ENCODE measurements around the gene DOCK9. TPM values are rescaled to one million over a fixed set of nuclear protein-coding genes. Genes with fewer than 3 reads are reported as not detected.

The DOCK9 gene
- polyA plus RNA-seq, 1 donor (not counting 4 experiments of a cell fraction or from before 2014, with no cell fraction given): 110 TPM

DNA sequence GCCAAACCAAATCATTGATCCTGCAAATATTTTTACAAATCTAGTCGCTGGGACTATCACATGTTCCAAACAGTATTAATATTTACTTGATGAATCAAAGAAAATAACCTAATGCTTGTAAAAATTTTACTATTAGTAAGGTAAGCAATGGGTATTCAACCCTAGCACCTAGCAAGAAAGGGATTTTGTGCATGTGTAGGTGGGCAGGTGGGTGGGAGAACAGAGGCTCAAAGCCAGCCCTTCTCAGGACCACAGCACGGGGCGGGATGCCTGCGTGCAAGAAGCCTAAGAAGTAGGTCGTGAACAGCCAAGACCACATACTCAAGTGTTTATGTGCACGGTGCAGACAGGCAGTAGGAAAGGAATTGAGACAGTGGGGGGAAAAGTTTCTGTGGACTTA lies 26.6 kb downstream of the DOCK9 start:
- no peak overlapping the region for H2AFZ ChIP-seq (ENCODE audit: control insufficient read depth, low read length)
- H3K9me3 ChIP-seq (ENCODE audit: control insufficient read depth, low read depth, low read length): no peaks in the 10 kb centered on the region
- peaks cover 59% of the 10 kb centered on the region for H3K79me2 ChIP-seq (ENCODE audit: control insufficient read depth, insufficient read depth, low read length)
- H3K4me2 ChIP-seq (ENCODE audit: control insufficient read depth, extremely low read depth, insufficient read depth, low read depth, low read length): no peak overlapping the region
- dilution Hi-C loops (cut with MboI; ENCODE audit: extremely low pct_ligation_motif_present, low sequenced_read_pairs): no loop called here
- H3K4me3 ChIP-seq (ENCODE audit: control insufficient read depth in 2 of 3, extremely low read depth in 1 of 3, insufficient read depth in 2 of 3, low read depth in 1 of 3, low read length in 3 of 3): no peak overlapping the region
- no peaks in the 10 kb centered on the region for H3K4me1 ChIP-seq (ENCODE audit: control insufficient read depth, extremely low read depth, insufficient read depth, low read length)
- H3K9me1 ChIP-seq (ENCODE audit: control insufficient read depth, extremely low read depth, insufficient read depth, low read length): peaks cover 2% of the 10 kb centered on the region
- no peaks in the 10 kb centered on the region for H3K27me3 ChIP-seq (ENCODE audit: control insufficient read depth, extremely low read depth, insufficient read depth, low read length)
- H3K9ac ChIP-seq (ENCODE audit: control insufficient read depth, extremely low read depth, insufficient read depth, low read length): no peak overlapping the region
- DNase-seq (ENCODE audit: low read depth, low spot score): no peak
- H3K36me3 ChIP-seq (ENCODE audit: control insufficient read depth in 2 of 2, extremely low read depth in 1 of 2, insufficient read depth in 2 of 2, low read length in 2 of 2): peaks cover 8 to 14% of the 10 kb centered on the region in 2 experiments
- FAIRE-seq: no peak
- H3K27ac ChIP-seq (ENCODE audit: control insufficient read depth, insufficient read depth, low read length): no peak overlapping the region
- no peaks in the 10 kb centered on the region for H4K20me1 ChIP-seq (ENCODE audit: control insufficient read depth, extremely low read depth, insufficient read depth, low read length)
- no peak for TF ChIP-seq EZH2 (IDR thresholded peaks at IDR 0.05; ENCODE audit: low read length)
- TF ChIP-seq, protein P1, sequence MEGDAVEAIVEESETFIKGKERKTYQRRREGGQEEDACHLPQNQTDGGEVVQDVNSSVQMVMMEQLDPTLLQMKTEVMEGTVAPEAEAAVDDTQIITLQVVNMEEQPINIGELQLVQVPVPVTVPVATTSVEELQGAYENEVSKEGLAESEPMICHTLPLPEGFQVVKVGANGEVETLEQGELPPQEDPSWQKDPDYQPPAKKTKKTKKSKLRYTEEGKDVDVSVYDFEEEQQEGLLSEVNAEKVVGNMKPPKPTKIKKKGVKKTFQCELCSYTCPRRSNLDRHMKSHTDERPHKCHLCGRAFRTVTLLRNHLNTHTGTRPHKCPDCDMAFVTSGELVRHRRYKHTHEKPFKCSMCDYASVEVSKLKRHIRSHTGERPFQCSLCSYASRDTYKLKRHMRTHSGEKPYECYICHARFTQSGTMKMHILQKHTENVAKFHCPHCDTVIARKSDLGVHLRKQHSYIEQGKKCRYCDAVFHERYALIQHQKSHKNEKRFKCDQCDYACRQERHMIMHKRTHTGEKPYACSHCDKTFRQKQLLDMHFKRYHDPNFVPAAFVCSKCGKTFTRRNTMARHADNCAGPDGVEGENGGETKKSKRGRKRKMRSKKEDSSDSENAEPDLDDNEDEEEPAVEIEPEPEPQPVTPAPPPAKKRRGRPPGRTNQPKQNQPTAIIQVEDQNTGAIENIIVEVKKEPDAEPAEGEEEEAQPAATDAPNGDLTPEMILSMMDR (optimal IDR thresholded peaks at IDR 0.05 in 1 of 3, IDR thresholded peaks at IDR 0.05 in 1 of 3, conservative IDR thresholded peaks at IDR 0.05 in 1 of 3; ENCODE audit: extremely low read depth in 1 of 3, insufficient read depth in 2 of 3, low read length in 3 of 3): no peak

DNA sequence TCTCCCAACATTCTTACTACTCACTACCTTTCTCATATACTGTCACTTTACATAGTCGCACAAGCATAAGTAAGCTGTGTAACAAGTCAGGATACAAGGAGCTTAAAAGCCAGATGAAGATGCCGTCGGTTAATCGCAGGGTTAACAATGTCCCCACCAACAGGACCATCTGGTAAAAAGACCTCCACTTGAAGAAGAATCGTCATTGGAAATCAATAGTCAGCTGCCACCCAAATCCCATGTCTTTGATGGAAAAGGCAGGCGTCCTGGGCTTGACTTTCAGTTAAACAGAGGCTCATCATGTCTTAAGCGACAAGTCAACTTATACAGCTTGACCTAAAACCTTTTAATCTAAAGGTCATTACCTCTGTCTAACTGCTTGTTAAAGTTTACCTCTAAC lies 27.2 kb downstream of the DOCK9 start:
- FAIRE-seq (no peak), DNase-seq (ENCODE audit: low read depth, low spot score) (no peak)
- H3K4me3 ChIP-seq (ENCODE audit: control insufficient read depth in 2 of 3, extremely low read depth in 1 of 3, insufficient read depth in 2 of 3, low read depth in 1 of 3, low read length in 3 of 3): no peak overlapping the region
- peaks cover 2% of the 10 kb centered on the region for H3K9me1 ChIP-seq (ENCODE audit: control insufficient read depth, extremely low read depth, insufficient read depth, low read length)
- H3K9me3 ChIP-seq (ENCODE audit: control insufficient read depth, low read depth, low read length): no peaks in the 10 kb centered on the region
- H4K20me1 ChIP-seq (ENCODE audit: control insufficient read depth, extremely low read depth, insufficient read depth, low read length): no peaks in the 10 kb centered on the region
- no peaks in the 10 kb centered on the region for H3K4me1 ChIP-seq (ENCODE audit: control insufficient read depth, extremely low read depth, insufficient read depth, low read length)
- TF ChIP-seq EZH2 (IDR thresholded peaks at IDR 0.05; ENCODE audit: low read length): no peak
- TF ChIP-seq, protein P1 (optimal IDR thresholded peaks at IDR 0.05 in 1 of 3, IDR thresholded peaks at IDR 0.05 in 1 of 3, conservative IDR thresholded peaks at IDR 0.05 in 1 of 3; ENCODE audit: extremely low read depth in 1 of 3, insufficient read depth in 2 of 3, low read length in 3 of 3): no peak
- H2AFZ ChIP-seq (ENCODE audit: control insufficient read depth, low read length): no peak overlapping the region
- no peak overlapping the region for H3K9ac ChIP-seq (ENCODE audit: control insufficient read depth, extremely low read depth, insufficient read depth, low read length)
- H3K27ac ChIP-seq (ENCODE audit: control insufficient read depth, insufficient read depth, low read length): no peak overlapping the region
- H3K4me2 ChIP-seq (ENCODE audit: control insufficient read depth, extremely low read depth, insufficient read depth, low read depth, low read length): no peak overlapping the region
- H3K27me3 ChIP-seq (ENCODE audit: control insufficient read depth, extremely low read depth, insufficient read depth, low read length): no peaks in the 10 kb centered on the region
- dilution Hi-C loops (cut with MboI; ENCODE audit: extremely low pct_ligation_motif_present, low sequenced_read_pairs): no loop called here
- peaks cover 59% of the 10 kb centered on the region for H3K79me2 ChIP-seq (ENCODE audit: control insufficient read depth, insufficient read depth, low read length)
- peaks cover 8 to 14% of the 10 kb centered on the region in 2 experiments for H3K36me3 ChIP-seq (ENCODE audit: control insufficient read depth in 2 of 2, extremely low read depth in 1 of 2, insufficient read depth in 2 of 2, low read length in 2 of 2)

Data from keratinocyte (primary cell).